Measurements from ENCODE around the gene QPRT.
"Not testable (repeated sequence)": the region's sequence is repeated elsewhere in the genome, so short reads cannot be mapped to it uniquely, and the experiment has no call there.

QPRT gene

GRCh38 chr16:29714972-29715371 lies 36.0 kb downstream of the QPRT start:
- TF ChIP-seq CTCF (conservative IDR thresholded peaks at IDR 0.05; ENCODE audit: low read length): no peak
- H3K4me3 ChIP-seq (ENCODE audit: low read length): no peak overlapping the region
- DNase-seq (ENCODE audit: low read depth): no peak

- no peak overlapping the region for H3K4me3 ChIP-seq (ENCODE audit: low read length)
- no peak for TF ChIP-seq CTCF (conservative IDR thresholded peaks at IDR 0.05; ENCODE audit: low read length)
- no peak for DNase-seq (ENCODE audit: low read depth)
These were observed 38.1 kb downstream of the QPRT start for GRCh38 chr16:29717113-29717512.

GRCh38 chr16:29719063-29719462 lies 40.1 kb downstream of the QPRT start:
- no peak overlapping the region for H3K4me3 ChIP-seq (ENCODE audit: low read length)
- TF ChIP-seq CTCF (conservative IDR thresholded peaks at IDR 0.05; ENCODE audit: low read length): no peak
- no peak for DNase-seq (ENCODE audit: low read depth)

- TF ChIP-seq CTCF (conservative IDR thresholded peaks at IDR 0.05; ENCODE audit: low read length): no peak
- DNase-seq (ENCODE audit: low read depth): no peak
- no peak overlapping the region for H3K4me3 ChIP-seq (ENCODE audit: low read length)
These were observed 41.7 kb downstream of the QPRT start for GRCh38 chr16:29720703-29721102.

- peak; percentile 60 for DNase-seq (ENCODE audit: low read depth)
- TF ChIP-seq CTCF (conservative IDR thresholded peaks at IDR 0.05; ENCODE audit: low read length): peak; percentile 63
- H3K4me3 ChIP-seq (ENCODE audit: low read length): not testable (repeated sequence)
These were observed 42.3 kb downstream of the QPRT start for GRCh38 chr16:29721167-29721879.

GRCh38 chr16:29726845-29727377 lies 47.9 kb downstream of the QPRT start:
- H3K4me3 ChIP-seq (ENCODE audit: low read length): no peak overlapping the region
- no peak for TF ChIP-seq CTCF (conservative IDR thresholded peaks at IDR 0.05; ENCODE audit: low read length)
- no peak for DNase-seq (ENCODE audit: low read depth)

- no peak for TF ChIP-seq CTCF (conservative IDR thresholded peaks at IDR 0.05; ENCODE audit: low read length)
- no peak for DNase-seq (ENCODE audit: low read depth)
These were observed 48.5 kb downstream of the QPRT start for GRCh38 chr16:29727452-29727851.

More at GRCh38 chr16:29727452-29727851, 48.5 kb downstream of the QPRT start:
- H3K4me3 ChIP-seq (ENCODE audit: low read length): no peak overlapping the region
